ENCODE data around the gene DNAH7.

GRCh38 chr2:195819276-195819675 is 249.4 kb downstream of the DNAH7 start:
- TF ChIP-seq, protein P1, sequence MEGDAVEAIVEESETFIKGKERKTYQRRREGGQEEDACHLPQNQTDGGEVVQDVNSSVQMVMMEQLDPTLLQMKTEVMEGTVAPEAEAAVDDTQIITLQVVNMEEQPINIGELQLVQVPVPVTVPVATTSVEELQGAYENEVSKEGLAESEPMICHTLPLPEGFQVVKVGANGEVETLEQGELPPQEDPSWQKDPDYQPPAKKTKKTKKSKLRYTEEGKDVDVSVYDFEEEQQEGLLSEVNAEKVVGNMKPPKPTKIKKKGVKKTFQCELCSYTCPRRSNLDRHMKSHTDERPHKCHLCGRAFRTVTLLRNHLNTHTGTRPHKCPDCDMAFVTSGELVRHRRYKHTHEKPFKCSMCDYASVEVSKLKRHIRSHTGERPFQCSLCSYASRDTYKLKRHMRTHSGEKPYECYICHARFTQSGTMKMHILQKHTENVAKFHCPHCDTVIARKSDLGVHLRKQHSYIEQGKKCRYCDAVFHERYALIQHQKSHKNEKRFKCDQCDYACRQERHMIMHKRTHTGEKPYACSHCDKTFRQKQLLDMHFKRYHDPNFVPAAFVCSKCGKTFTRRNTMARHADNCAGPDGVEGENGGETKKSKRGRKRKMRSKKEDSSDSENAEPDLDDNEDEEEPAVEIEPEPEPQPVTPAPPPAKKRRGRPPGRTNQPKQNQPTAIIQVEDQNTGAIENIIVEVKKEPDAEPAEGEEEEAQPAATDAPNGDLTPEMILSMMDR (IDR thresholded peaks at IDR 0.05) = no peak
- TF ChIP-seq ZFX (IDR thresholded peaks at IDR 0.05; ENCODE audit: borderline replicate concordance) = no peak
